Left lobe of liver (tissue), 2 donors: ENCODE results near the gene CNFN. TPM values are rescaled to one million over a fixed set of nuclear protein-coding genes. Genes with fewer than 3 reads are reported as not detected.

Experiments
- ATAC-seq: fragments of 200-7000 bp; cut with Tn5 transposase; one replicate; pipeline ENCODE4 v1.9.1; 2020; ENCODE audit warnings: mild to moderate bottlenecking, moderate library complexity
- DNase-seq: peaks from one replicate; pipeline ENCODE4 v3.0.0-alpha.2; 2020; ENCODE audit warnings: low spot score
- total RNA-seq: library from RNA; stranded (reverse); gene quantifications from one replicate; pipeline ENCODE4 v1.2.1, GENCODE V29; 2021
- donor health status: DM: no; HTN: no; CAD: no; lungs with moderate emphysema.
- donor health status: DM: no; HTN: yes; CAD: no.

Gene CNFN
- total RNA-seq, 1 donor from 2014 or later = not detected

- no peak for ATAC-seq
- DNase-seq = no peak
These were observed 20.3 kb upstream of the CNFN start for GRCh38 chr19:42410371-42410770.

- ATAC-seq = peak; percentile 93
- DNase-seq = peak; percentile 83
These were observed 19.4 kb upstream of the CNFN start for GRCh38 chr19:42409477-42409876.

GRCh38 chr19:42407816-42408175, 17.7 kb upstream of the CNFN start:
- DNase-seq = no peak
- no peak for ATAC-seq

- DNase-seq = no peak
- no peak for ATAC-seq
These were observed 17.2 kb upstream of the CNFN start for GRCh38 chr19:42407085-42407815.

GRCh38 chr19:42406111-42406510, 16.0 kb upstream of the CNFN start:
- DNase-seq (no peak), ATAC-seq (no peak)

- ATAC-seq = no peak
These were observed 13.5 kb upstream of the CNFN start for GRCh38 chr19:42403586-42403985.

GRCh38 chr19:42402376-42403116, 12.4 kb upstream of the CNFN start:
- ATAC-seq (no peak), DNase-seq (no peak)

More at GRCh38 chr19:42403586-42403985, 13.5 kb upstream of the CNFN start:
- no peak for DNase-seq

GRCh38 chr19:42401365-42402303, 11.5 kb upstream of the CNFN start:
- ATAC-seq = peak; percentile 85
- peak; percentile 66 for DNase-seq

- DNase-seq (no peak), ATAC-seq (no peak)
These were observed 10.3 kb upstream of the CNFN start for GRCh38 chr19:42400404-42400803.

- no peak for DNase-seq
- no peak for ATAC-seq
These were observed 7.4 kb upstream of the CNFN start for GRCh38 chr19:42397263-42398166.

- ATAC-seq (peak; percentile 82), DNase-seq (peak; percentile 91)
These were observed 6.5 kb upstream of the CNFN start for GRCh38 chr19:42396381-42397262.

- DNase-seq = no peak
These were observed 4.7 kb upstream of the CNFN start for GRCh38 chr19:42394751-42395150.

GRCh38 chr19:42392165-42392564, 2.1 kb upstream of the CNFN start:
- DNase-seq = no peak
- ATAC-seq = no peak

More at GRCh38 chr19:42394751-42395150, 4.7 kb upstream of the CNFN start:
- no peak for ATAC-seq

GRCh38 chr19:42388851-42389489, 1.1 kb downstream of the CNFN start:
- ATAC-seq (no peak), DNase-seq (no peak)

- DNase-seq (peak; percentile 56), ATAC-seq (peak; percentile 88)
These were observed 3.0 kb downstream of the CNFN start for GRCh38 chr19:42386974-42387707.

GRCh38 chr19:42380155-42380554, 9.9 kb downstream of the CNFN start:
- DNase-seq = no peak
- no peak for ATAC-seq

GRCh38 chr19:42378225-42379215, 11.6 kb downstream of the CNFN start:
- ATAC-seq (peak; percentile 20), DNase-seq (no peak)
